Suprapubic skin (tissue), 3 donors: ENCODE results near the gene UGT1A3.

ENCODE experiments used
- CTCF ChIP-seq, 2 donors: fragments of 200-600 bp in 1 of 2; fragments of 450-650 bp in 1 of 2; sonication (generic) in 1 of 2; IDR thresholded peaks; one replicate each; pipeline ENCODE4 v1.5.1; 2016 to 2019; ENCODE audit warnings: antibody characterized with exemption in 2 of 2, mild to moderate bottlenecking in 1 of 2, moderate library complexity in 1 of 2
- EP300 ChIP-seq: sonication (generic); formaldehyde crosslinking; IDR thresholded peaks from one replicate; pipeline ENCODE4 v1.6.1; 2017; ENCODE audit warnings: antibody characterized with exemption

DNA sequence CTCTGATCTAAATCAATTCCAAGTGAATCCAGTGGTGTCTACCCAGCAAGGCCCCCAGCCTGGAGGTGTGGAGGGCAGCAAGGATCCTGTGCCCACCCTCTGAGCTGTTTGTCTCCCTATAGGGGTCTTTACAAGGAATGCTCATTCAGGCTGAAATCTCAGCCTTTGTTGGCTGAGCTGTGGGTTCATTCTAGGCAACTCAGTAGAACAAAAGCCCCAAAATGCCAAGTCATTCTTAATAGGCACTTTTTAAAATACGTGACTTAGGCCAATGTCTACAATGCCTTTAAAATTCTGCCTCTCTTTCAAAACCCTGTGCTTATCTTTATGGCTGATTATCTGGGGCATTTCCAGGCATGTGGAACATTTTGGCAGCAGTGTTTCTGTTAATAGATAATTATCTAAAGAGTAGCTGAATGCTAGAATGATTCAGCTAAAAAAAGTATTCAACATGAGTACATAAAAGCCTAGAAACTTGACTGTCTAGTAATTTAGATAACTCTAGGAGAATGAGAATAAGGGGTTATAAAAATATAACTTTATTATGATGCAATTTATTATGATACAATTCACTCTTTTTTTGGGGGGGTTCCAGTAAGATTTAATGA, 28.7 kb upstream of the UGT1A3 start:
- TF ChIP-seq EP300 (no peak), CTCF (IDR thresholded peaks at IDR 0.05) (no peak)
